ENCODE results near the gene GPATCH2.

GRCh38 chr1:217527151-217527550 lies 103.7 kb downstream of the GPATCH2 start:
- TF ChIP-seq EP300 (IDR thresholded peaks at IDR 0.05; ENCODE audit: borderline replicate concordance) (no peak), TAF1 (IDR thresholded peaks at IDR 0.05; ENCODE audit: low read depth) (no peak), TCF12 (IDR thresholded peaks at IDR 0.05; ENCODE audit: low read depth) (no peak), CREB1 (IDR thresholded peaks at IDR 0.05; ENCODE audit: low read depth) (no peak)

Measured in Ishikawa (cell line).